ENCODE data around the gene PCSK6. TPM values are rescaled to one million over a fixed set of nuclear protein-coding genes. Genes with fewer than 3 reads are reported as not detected.

The PCSK6 gene
- polyA plus RNA-seq, 3 donors = 0.05 to 0.10 TPM; not detected in 1

GRCh38 chr15:101386006-101386405, 103.5 kb downstream of the PCSK6 start:
- no peak overlapping the region for H3K27ac Mint-ChIP-seq
- intact Hi-C loops (cut with micrococcal nuclease) = no loop called here
- no peaks in the 10 kb centered on the region for H4K20me1 ChIP-seq (ENCODE audit: insufficient read depth, low read length)
- no peak overlapping the region for H3K4me2 ChIP-seq (replicated peaks; ENCODE audit: extremely low read depth, low read length, poor library complexity, severe bottlenecking)
- H3K4me3 ChIP-seq (replicated peaks in 1 of 3; ENCODE audit: low read depth in 2 of 3, low read length in 3 of 3) = no peak overlapping the region
- H3K79me2 ChIP-seq (ENCODE audit: insufficient read depth, low read length) = no peaks in the 10 kb centered on the region
- 97% methylated on average over 16 of the region's 18 CpGs for WGBS (ENCODE audit: insufficient coverage)
- no peaks in the 10 kb centered on the region for H3K9me3 ChIP-seq (replicated peaks in 1 of 2; ENCODE audit: control insufficient read depth in 1 of 2, insufficient read depth in 1 of 2, low read length in 2 of 2)
- no peak overlapping the region for H2AFZ ChIP-seq (ENCODE audit: insufficient read depth, low read depth, low read length, poor library complexity, severe bottlenecking)
- no peaks in the 10 kb centered on the region for H3K36me3 Mint-ChIP-seq
- H3K4me1 ChIP-seq (ENCODE audit: control insufficient read depth in 1 of 2, insufficient read depth in 2 of 2, low read length in 2 of 2) = no peaks in the 10 kb centered on the region
- H3K27me3 ChIP-seq (ENCODE audit: control insufficient read depth in 2 of 2, insufficient read depth in 2 of 2, low read length in 2 of 2) = no peaks in the 10 kb centered on the region
- H3K27me3 Mint-ChIP-seq (ENCODE audit: low read depth in 3 of 3) = peaks cover 2 to 5% (median 3%) of the 10 kb centered on the region in 3 donors
- peaks cover 12% of the 10 kb centered on the region for H3K4me1 Mint-ChIP-seq
- TF ChIP-seq, protein P1, sequence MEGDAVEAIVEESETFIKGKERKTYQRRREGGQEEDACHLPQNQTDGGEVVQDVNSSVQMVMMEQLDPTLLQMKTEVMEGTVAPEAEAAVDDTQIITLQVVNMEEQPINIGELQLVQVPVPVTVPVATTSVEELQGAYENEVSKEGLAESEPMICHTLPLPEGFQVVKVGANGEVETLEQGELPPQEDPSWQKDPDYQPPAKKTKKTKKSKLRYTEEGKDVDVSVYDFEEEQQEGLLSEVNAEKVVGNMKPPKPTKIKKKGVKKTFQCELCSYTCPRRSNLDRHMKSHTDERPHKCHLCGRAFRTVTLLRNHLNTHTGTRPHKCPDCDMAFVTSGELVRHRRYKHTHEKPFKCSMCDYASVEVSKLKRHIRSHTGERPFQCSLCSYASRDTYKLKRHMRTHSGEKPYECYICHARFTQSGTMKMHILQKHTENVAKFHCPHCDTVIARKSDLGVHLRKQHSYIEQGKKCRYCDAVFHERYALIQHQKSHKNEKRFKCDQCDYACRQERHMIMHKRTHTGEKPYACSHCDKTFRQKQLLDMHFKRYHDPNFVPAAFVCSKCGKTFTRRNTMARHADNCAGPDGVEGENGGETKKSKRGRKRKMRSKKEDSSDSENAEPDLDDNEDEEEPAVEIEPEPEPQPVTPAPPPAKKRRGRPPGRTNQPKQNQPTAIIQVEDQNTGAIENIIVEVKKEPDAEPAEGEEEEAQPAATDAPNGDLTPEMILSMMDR (IDR thresholded peaks at IDR 0.05) = no peak
- no peak overlapping the region for H3K4me3 Mint-ChIP-seq
- no peak overlapping the region for H3K9ac ChIP-seq (ENCODE audit: insufficient read depth, low read length, poor library complexity, severe bottlenecking)
- H3K27ac ChIP-seq (ENCODE audit: low read depth in 1 of 2, low read length in 2 of 2) = no peak overlapping the region
- H3K36me3 ChIP-seq (replicated peaks in 1 of 2; ENCODE audit: control insufficient read depth in 1 of 2, insufficient read depth in 2 of 2, low read length in 2 of 2) = no peaks in the 10 kb centered on the region
- H3K9me3 Mint-ChIP-seq = peaks cover 0 to 4% (median 0%) of the 10 kb centered on the region in 7 donors
- no peak for DNase-seq

DNA sequence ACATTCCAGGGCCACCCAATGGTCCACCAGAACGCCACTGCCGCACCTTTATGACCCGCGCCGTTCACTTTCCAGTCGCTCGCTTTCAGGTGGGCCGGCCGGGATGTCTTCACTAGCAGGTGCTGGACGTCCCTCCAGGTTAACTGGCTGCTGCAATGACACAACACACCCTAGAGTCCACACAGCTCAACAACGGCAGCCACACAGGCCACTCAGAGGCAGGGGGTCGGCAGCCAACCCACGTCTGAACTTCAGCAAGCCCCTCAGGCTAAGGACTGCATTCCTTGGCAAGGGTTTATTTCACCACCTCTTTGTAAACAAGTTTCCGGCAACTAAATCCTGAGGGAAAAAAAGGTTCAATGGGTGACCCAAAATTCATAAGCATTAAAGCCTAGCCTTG, 105.2 kb downstream of the PCSK6 start:
- no peaks in the 10 kb centered on the region for H3K27me3 ChIP-seq (ENCODE audit: control insufficient read depth in 2 of 2, insufficient read depth in 2 of 2, low read length in 2 of 2)
- no peak for DNase-seq
- no peak overlapping the region for H3K27ac ChIP-seq (ENCODE audit: low read depth in 1 of 2, low read length in 2 of 2)
- H3K4me2 ChIP-seq (replicated peaks; ENCODE audit: extremely low read depth, low read length, poor library complexity, severe bottlenecking) = no peak overlapping the region
- 96% methylated on average over 13 of the region's 14 CpGs for WGBS (ENCODE audit: insufficient coverage)
- TF ChIP-seq, protein P1 (IDR thresholded peaks at IDR 0.05) = no peak
- Mint-ChIP-seq H3K9me3 (peaks cover 0 to 4% (median 0%) of the 10 kb centered on the region in 7 donors), H3K36me3 (no peaks in the 10 kb centered on the region), H3K27me3 (ENCODE audit: low read depth in 3 of 3) (peaks cover 2 to 5% (median 3%) of the 10 kb centered on the region in 3 donors), H3K4me3 (no peak overlapping the region), H3K27ac (no peak overlapping the region), H3K4me1 (peaks cover 12% of the 10 kb centered on the region)
- no peaks in the 10 kb centered on the region for H3K36me3 ChIP-seq (replicated peaks in 1 of 2; ENCODE audit: control insufficient read depth in 1 of 2, insufficient read depth in 2 of 2, low read length in 2 of 2)
- H3K4me3 ChIP-seq (replicated peaks in 1 of 3; ENCODE audit: low read depth in 2 of 3, low read length in 3 of 3) = no peak overlapping the region
- intact Hi-C loops (cut with micrococcal nuclease) = no loop called here
- no peaks in the 10 kb centered on the region for H3K4me1 ChIP-seq (ENCODE audit: control insufficient read depth in 1 of 2, insufficient read depth in 2 of 2, low read length in 2 of 2)
- no peaks in the 10 kb centered on the region for H3K9me3 ChIP-seq (replicated peaks in 1 of 2; ENCODE audit: control insufficient read depth in 1 of 2, insufficient read depth in 1 of 2, low read length in 2 of 2)
- H3K79me2 ChIP-seq (ENCODE audit: insufficient read depth, low read length) = no peaks in the 10 kb centered on the region
- no peak overlapping the region for H3K9ac ChIP-seq (ENCODE audit: insufficient read depth, low read length, poor library complexity, severe bottlenecking)
- H4K20me1 ChIP-seq (ENCODE audit: insufficient read depth, low read length) = no peaks in the 10 kb centered on the region
- no peak overlapping the region for H2AFZ ChIP-seq (ENCODE audit: insufficient read depth, low read depth, low read length, poor library complexity, severe bottlenecking)

All from CD14-positive monocyte (primary cell).